Measurements from ENCODE around the gene S100A11. TPM values are rescaled to one million over a fixed set of nuclear protein-coding genes. Genes with fewer than 3 reads are reported as not detected.
A peak's percentile ranks its signal among the peaks of the same experiment; 100 is the strongest.

S100A11 gene
- total RNA-seq, 1 experiment from 2014 or later = 126 TPM

- H3K9me3 Mint-ChIP-seq = no peaks in the 10 kb centered on the region
- no peak overlapping the region for H3K4me3 Mint-ChIP-seq
- ChIA-PET CTCF (interaction anchor here (0.7 to 7.9 kb wide), 14 partner anchors 11 to 288 kb away, joined by 3 to 293 read pairs (median 8); partner anchors contain the start of genes S100A10 and S100A11), POLR2A (no interaction called here)
- peaks cover 18% of the 10 kb centered on the region for H3K4me1 Mint-ChIP-seq
- TF ChIP-seq SOX15 (CRISPR knock-in tag; IDR thresholded peaks at IDR 0.05) = no peak
- TF ChIP-seq FOXP1 (CRISPR knock-in tag; IDR thresholded peaks at IDR 0.05; ENCODE audit: borderline replicate concordance) = no peak
- H3K27ac Mint-ChIP-seq = no peak overlapping the region
- peak; percentile 34 for DNase-seq (ENCODE audit: low spot score)
- peak; percentile 86 for ATAC-seq
- H3K36me3 Mint-ChIP-seq = no peaks in the 10 kb centered on the region
- peaks cover 4% of the 10 kb centered on the region for H3K27me3 Mint-ChIP-seq (ENCODE audit: low read depth)
Observed at GRCh38 chr1:152003846-152004442, 32.9 kb downstream of the S100A11 start.

- Mint-ChIP-seq H3K9me3 (no peaks in the 10 kb centered on the region), H3K27ac (no peak overlapping the region), H3K4me3 (no peak overlapping the region), H3K36me3 (no peaks in the 10 kb centered on the region), H3K27me3 (ENCODE audit: low read depth) (peaks cover 4% of the 10 kb centered on the region), H3K4me1 (peaks cover 18% of the 10 kb centered on the region)
- ChIA-PET CTCF (interaction anchor here (1.2 to 7.9 kb wide), 7 partner anchors 12 to 166 kb away, joined by 3 to 293 read pairs (median 83); partner anchors contain the start of genes S100A10 and S100A11), POLR2A (no interaction called here)
- ATAC-seq = no peak
- no peak for DNase-seq (ENCODE audit: low spot score)
- no peak for TF ChIP-seq ELF4 (CRISPR knock-in tag; IDR thresholded peaks at IDR 0.05; ENCODE audit: low read depth)
- no peak for TF ChIP-seq HMGXB4 (CRISPR knock-in tag; IDR thresholded peaks at IDR 0.05)
- TF ChIP-seq NR2C2 (CRISPR knock-in tag; IDR thresholded peaks at IDR 0.05) = no peak
- no peak for TF ChIP-seq KAT7 (CRISPR knock-in tag; IDR thresholded peaks at IDR 0.05; ENCODE audit: borderline replicate concordance)
- no peak for TF ChIP-seq CREM (CRISPR knock-in tag; IDR thresholded peaks at IDR 0.05)
- TF ChIP-seq GABPB1 (CRISPR knock-in tag; IDR thresholded peaks at IDR 0.05) = no peak
- no peak for TF ChIP-seq NFYB (CRISPR knock-in tag; conservative IDR thresholded peaks at IDR 0.05; ENCODE audit: low read depth)
- TF ChIP-seq CTCF (IDR thresholded peaks at IDR 0.05) = no peak
- TF ChIP-seq ARID4B (CRISPR knock-in tag; IDR thresholded peaks at IDR 0.05; ENCODE audit: borderline replicate concordance) = no peak
- no peak for TF ChIP-seq PREB (CRISPR knock-in tag; IDR thresholded peaks at IDR 0.05; ENCODE audit: borderline replicate concordance)
- TF ChIP-seq FOXP4 (CRISPR knock-in tag; IDR thresholded peaks at IDR 0.05) = no peak
- TF ChIP-seq ZNF281 (CRISPR knock-in tag; IDR thresholded peaks at IDR 0.05) = no peak
- TF ChIP-seq ZBTB21 (CRISPR knock-in tag; IDR thresholded peaks at IDR 0.05; ENCODE audit: borderline replicate concordance) = no peak
- TF ChIP-seq USF1 (CRISPR knock-in tag; IDR thresholded peaks at IDR 0.05) = no peak
- no peak for TF ChIP-seq NFE2L1 (CRISPR knock-in tag; IDR thresholded peaks at IDR 0.05)
- TF ChIP-seq SMAD4 (CRISPR knock-in tag; IDR thresholded peaks at IDR 0.05) = no peak
- TF ChIP-seq FOXJ3 (CRISPR knock-in tag; IDR thresholded peaks at IDR 0.05; ENCODE audit: borderline replicate concordance) = no peak
Observed at GRCh38 chr1:152002960-152003359, 33.8 kb downstream of the S100A11 start.
